Parathyroid adenoma (tissue), 2 donors: ENCODE results near the gene GNG13.

ENCODE experiments used
- H2AFZ ChIP-seq: fragments of 300-600 bp; sonication (generic); one replicate; pipeline ENCODE4 v1.7.0; 2017; ENCODE audit warnings: antibody characterized with exemption, mild to moderate bottlenecking
- H3K27ac ChIP-seq: fragments of 300-600 bp; sonication (generic); one replicate; pipeline ENCODE4 v1.7.0; 2017
- H3K27me3 ChIP-seq: fragments of 300-600 bp; sonication (generic); one replicate; pipeline ENCODE4 v1.7.0; 2017; ENCODE audit warnings: low read length; ENCODE audit not compliant: control insufficient read depth, insufficient read depth
- H3K36me3 ChIP-seq: fragments of 300-600 bp; sonication (generic); one replicate; pipeline ENCODE4 v1.7.0; 2017; ENCODE audit warnings: low read length; ENCODE audit not compliant: control insufficient read depth, insufficient read depth
- H3K4me1 ChIP-seq: fragments of 300-600 bp; sonication (generic); one replicate; pipeline ENCODE4 v1.7.0; 2017; ENCODE audit warnings: control low read depth
- H3K4me2 ChIP-seq: fragments of 300-600 bp; sonication (generic); one replicate; pipeline ENCODE4 v1.7.0; 2017; ENCODE audit warnings: low read length
- H3K4me3 ChIP-seq: fragments of 300-600 bp; sonication (generic); one replicate; pipeline ENCODE4 v1.7.0; 2017; ENCODE audit warnings: low read depth, low read length
- H3K79me2 ChIP-seq: fragments of 300-600 bp; sonication (generic); one replicate; pipeline ENCODE4 v1.7.0; 2017; ENCODE audit warnings: control low read depth
- H3K9ac ChIP-seq: fragments of 300-600 bp; sonication (generic); one replicate; pipeline ENCODE4 v1.7.0; 2017; ENCODE audit warnings: mild to moderate bottlenecking
- H3K9me3 ChIP-seq: fragments of 300-600 bp; sonication (generic); one replicate; pipeline ENCODE4 v1.7.0; 2017; ENCODE audit warnings: low read length; ENCODE audit not compliant: control insufficient read depth
- CTCF ChIP-seq: fragments of 300-600 bp; sonication (generic); IDR thresholded peaks from one replicate; pipeline ENCODE4 v1.7.0; 2017; ENCODE audit warnings: antibody characterized with exemption, mild to moderate bottlenecking
- donor health status: primary hyperparathyroidism.

The GNG13 gene

DNA sequence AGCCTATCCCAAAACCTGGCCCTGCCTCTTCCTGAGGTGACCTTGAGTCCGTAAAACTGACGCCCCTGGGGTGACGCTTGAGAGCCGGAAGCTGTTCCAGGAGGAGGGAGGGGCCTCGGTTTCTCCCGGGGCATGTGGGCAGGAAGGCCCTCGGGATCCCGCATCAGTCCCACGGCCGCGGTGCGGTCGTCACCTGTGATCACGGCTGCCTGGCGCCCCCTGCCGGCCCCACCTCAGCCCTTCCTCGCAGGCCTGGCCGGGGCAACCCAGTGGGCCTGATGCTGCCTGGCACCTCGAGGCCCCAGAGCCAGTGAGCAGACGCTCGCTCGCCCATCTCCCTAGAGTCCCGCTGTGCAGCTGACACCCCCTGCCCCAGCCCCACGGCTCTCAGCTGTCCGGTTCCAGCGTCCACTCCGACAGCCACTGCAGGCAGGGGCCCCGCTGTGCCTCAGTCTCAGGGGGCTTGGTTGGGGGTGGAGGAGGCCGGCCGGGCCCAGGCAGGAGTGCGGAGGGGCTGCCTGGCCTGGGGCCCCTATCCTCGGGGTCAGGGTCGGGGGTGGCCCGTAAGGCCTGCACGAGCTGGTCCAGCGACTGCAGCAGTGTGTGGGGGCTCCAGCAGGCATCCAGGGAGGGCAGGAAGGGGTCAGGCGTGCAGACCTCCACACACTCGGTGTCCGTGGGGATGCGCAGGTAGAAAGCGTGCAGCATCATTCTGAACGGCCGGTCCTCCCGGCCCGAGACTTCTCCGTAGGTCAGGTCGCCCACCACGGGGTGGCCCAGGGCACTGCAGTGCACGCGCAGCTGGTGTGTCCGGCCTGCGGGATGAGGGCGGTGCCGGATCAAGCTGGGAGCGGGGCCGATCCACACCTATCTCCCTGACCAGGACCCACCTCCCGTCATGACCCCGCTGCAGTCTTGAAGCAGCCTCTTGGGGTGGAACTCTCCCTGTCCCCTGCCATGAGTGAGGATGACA lies 14.7 kb downstream of the GNG13 start:
- peak; percentile 63 for TF ChIP-seq CTCF
- Histone ChIP-seq H2AFZ (peak overlapping the region; percentile 15), H3K4me1 (peaks cover 7% of the 10 kb centered on the region), H3K27ac (no peak overlapping the region), H3K36me3 (no peaks in the 10 kb centered on the region), H3K4me2 (no peak overlapping the region), H3K4me3 (no peak overlapping the region), H3K27me3 (no peaks in the 10 kb centered on the region), H3K79me2 (no peaks in the 10 kb centered on the region), H3K9me3 (no peaks in the 10 kb centered on the region), H3K9ac (no peak overlapping the region)

- Histone ChIP-seq H3K27me3 (no peaks in the 10 kb centered on the region), H2AFZ (no peak overlapping the region), H3K79me2 (no peaks in the 10 kb centered on the region), H3K27ac (no peak overlapping the region), H3K4me2 (no peak overlapping the region), H3K4me3 (no peak overlapping the region), H3K4me1 (peaks cover 7% of the 10 kb centered on the region), H3K9ac (no peak overlapping the region), H3K9me3 (no peaks in the 10 kb centered on the region), H3K36me3 (no peaks in the 10 kb centered on the region)
- no peak for TF ChIP-seq CTCF
Observed at GRCh38 chr16:784431-784830, 16.1 kb downstream of the GNG13 start.

GRCh38 chr16:783404-784161 lies 17.0 kb downstream of the GNG13 start:
- Histone ChIP-seq H3K27ac (no peak overlapping the region), H3K79me2 (no peaks in the 10 kb centered on the region), H3K9me3 (no peaks in the 10 kb centered on the region), H2AFZ (no peak overlapping the region), H3K9ac (no peak overlapping the region), H3K4me2 (no peak overlapping the region), H3K4me3 (no peak overlapping the region), H3K27me3 (no peaks in the 10 kb centered on the region), H3K36me3 (no peaks in the 10 kb centered on the region), H3K4me1 (peaks cover 7% of the 10 kb centered on the region)
- TF ChIP-seq CTCF: no peak

GRCh38 chr16:782766-783403 lies 17.6 kb downstream of the GNG13 start:
- TF ChIP-seq CTCF: no peak
- H3K79me2 ChIP-seq: no peaks in the 10 kb centered on the region
- H2AFZ ChIP-seq: no peak overlapping the region
- H3K4me3 ChIP-seq: no peak overlapping the region
- H3K4me1 ChIP-seq: peaks cover 7% of the 10 kb centered on the region
- no peaks in the 10 kb centered on the region for H3K36me3 ChIP-seq
- H3K4me2 ChIP-seq: no peak overlapping the region
- H3K9ac ChIP-seq: no peak overlapping the region
- H3K27me3 ChIP-seq: no peaks in the 10 kb centered on the region
- H3K27ac ChIP-seq: no peak overlapping the region
- H3K9me3 ChIP-seq: no peaks in the 10 kb centered on the region
